ENCODE data around the gene SRSF2.
"Not testable (repeated sequence)": the region's sequence is repeated elsewhere in the genome, so short reads cannot be mapped to it uniquely, and the experiment has no call there.

The SRSF2 gene

DNA sequence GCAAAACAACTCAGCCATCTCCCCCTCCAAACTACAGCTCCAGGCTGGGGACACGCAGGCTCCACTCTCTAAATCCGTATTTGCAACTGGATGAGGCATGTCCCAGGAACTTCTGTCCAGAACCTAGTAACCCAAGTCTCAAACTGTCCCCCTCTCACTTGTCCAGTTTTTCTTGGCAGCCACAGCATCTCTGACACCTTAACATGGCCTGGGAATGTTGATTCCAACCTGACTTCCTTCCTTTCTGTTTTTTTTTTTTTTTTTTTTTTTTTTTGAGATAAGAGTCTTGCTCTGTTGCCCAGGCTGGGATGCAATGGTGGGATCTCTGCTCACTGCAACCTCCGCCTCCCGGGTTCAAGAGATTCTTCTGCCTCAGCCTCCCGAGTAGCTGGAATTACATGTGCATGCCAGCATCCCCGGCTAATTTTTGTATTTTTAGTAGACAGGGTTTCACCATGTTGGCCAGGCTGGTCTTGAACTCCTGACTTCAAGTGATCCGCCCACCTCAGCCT is 38.6 kb downstream of the SRSF2 start:
- DNase-seq, result not testable (repeated sequence)

DNA sequence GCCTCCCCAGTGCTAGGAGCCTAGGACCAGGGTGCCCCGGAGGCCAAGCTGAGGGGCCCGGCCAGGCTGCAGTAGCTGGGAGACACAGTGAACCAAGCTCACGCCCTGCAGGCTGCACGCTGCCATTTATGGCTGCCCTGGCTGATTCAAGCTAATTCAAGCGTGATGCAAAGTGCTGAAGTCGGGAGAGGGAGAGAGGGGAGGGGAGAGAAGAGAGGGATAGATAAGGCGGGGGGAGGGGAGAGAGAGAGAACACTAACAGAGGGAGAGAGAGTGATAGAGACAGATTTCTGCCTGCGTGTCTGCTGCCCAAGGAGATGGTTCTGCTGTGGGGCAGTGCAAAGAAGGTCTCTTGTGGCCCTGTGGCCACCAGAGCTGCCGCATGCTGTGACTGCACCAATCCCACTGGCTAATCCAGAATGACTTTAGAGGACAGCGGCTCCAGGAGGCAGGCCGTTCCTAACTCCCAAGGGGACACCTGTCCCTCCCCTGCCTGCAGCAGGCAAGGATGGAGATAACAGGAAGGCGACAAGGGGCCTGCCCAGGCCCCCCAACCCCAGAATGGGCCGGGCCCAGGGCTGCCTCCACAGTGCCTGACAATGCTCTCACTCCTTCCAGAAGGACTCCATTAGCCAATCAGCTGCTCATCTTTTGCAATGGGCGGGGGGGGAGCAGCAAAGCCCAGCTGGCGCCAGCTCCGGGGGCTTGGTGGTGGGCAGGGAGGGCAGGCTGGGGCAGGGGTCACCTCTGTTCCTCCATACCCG is 39.2 kb downstream of the SRSF2 start:
- DNase-seq, result no peak

DNA sequence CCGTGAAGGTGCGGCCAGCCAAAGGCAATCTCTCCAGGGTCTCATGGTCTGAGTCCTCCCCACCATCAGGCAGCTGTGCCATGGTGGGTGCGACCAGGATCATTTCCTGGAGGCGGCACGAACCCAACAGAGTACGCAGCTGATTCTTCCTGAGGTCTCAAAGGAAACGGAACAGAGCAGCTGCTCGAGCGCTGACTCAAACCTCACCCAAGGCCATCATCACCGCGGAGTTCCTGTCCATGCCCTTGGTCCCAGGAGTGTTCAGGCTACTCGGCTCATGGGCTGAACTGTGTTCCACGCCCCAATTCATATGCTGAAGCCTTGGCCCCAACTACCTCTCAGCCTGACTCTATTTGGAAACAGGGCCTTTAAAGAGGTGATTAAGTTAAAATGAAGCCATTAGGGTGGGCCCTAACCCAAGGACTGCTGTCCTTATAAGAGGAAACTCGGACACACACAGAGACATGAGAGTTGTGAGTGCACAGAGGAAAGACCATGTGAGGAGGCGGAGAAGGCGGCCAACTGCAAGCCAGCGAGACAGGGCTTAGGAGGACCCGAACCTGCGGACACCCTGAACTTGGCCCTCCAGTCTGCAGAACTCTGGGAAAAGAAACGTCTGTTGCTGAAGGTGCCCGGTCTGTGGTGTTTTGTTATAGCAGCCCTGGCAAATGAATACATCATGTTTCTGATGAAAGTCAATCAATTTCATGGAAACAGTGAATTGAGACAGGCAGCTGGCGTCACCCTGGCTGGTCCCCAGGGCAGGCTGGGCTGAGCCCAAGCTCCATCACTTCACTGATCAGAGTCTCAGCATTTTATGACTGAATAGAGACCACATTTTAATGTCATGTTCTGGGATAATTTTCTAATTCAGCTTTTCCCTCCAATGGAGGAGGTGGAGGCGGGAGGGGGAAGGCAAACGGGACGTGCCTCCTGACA is 40.1 kb downstream of the SRSF2 start:
- no peak for DNase-seq

DNA sequence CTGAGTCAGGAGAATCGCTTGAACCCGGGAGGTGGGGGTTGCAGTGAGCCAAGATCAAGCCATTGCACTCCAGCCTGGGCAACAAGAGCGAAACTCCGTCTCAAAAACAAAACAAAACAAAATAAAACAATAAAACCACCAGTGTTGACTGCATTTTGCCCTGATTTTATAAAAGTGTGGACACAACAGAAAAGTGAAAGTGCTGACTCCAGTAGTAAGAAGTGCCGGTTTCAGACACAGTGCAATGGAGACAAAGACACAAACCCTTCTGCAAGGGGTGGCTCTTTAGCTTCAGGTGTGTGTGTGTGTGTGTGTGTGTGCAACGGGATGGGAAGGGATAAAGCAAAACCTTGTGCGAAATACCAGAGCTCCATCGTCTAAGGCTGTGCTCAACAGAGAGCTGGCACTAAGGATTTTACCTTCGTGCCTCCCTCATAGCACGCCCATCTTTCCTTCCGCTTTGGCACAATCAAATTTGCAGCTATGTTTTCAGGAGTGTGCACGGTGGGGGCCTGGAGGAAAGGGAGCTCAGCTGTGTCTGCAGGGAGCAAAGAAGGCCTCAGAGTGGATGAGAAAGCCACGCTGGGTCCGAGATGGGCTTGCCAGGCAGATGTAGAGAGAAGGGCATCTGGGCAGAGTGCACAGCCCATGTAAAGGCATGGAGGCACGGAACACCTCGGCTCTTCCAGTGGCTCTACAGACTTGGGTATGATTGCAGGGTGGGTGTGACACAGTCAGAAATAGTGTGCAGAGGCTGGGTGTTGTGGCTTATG is 41.9 kb downstream of the SRSF2 start:
- no peak for DNase-seq

DNA sequence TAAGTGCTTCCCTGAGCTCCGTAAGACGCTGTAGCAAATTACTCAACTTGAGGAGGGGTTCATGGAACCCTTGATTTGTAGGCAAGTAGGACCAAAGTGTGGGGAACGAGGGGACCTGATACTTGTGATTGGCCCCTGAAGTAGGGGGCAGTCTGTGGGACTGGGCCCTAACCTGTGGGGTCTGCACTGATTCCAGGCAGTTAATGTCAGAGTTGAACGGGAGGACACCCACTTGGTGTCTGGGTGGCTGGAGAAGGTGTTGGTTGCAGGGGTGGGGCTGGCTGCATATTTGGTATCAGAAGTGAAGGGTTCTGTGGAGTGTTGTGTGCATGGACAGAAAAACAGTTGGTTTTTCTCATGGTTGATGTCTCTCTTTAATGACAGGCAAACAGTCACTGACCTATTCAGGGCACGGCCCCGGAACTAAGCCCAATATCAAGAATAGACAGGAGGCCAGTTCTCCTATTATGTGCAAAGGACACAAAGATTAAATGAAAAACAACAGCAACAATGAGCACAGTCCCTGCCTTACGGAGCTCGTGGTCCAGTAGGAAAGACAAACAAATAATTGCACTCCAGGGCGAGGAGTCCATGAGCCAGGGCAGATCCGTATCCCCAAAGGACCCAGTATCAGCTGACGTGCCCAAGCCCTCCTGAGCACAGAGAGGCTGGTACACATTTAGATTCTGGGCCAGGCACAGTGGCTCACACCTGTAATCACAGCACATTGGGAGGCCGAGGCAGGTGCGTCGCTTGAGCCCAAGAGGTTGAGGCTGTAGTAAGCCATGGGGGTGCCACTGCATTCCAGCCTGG is 45.5 kb downstream of the SRSF2 start:
- no peak for DNase-seq

DNA sequence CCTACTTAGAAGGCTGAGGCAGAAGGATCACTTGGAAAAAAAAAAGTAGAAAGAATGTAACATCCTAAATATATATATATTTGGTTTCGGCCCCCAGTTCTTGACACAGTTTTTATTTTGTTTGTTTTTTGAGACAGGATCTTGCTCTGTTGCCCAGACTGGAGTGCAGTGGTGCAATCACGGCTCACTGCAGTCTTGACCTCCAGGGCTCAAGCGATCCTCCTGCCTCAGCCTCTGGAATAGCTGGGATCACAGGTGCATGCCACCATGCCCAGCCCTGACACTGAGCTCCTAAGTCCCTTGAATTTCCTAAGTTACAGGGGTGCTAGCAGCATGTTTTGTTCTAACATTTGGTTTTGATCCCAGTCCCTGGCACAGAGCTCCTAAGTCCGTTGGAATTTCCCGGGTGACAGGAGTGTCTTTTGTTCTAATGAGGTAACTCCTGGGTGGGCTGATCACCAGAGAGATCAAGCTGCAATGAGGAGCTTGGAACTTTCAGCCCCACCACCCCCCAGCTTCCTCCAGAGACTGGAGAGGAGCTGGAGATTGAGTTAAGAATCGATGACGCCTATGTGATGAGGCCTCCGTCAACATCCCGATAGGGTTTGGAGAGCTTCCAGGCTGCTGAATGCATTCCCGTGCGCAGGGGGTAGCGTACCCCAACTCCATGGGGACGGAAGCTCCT is 46.4 kb downstream of the SRSF2 start:
- no peak for DNase-seq

DNA sequence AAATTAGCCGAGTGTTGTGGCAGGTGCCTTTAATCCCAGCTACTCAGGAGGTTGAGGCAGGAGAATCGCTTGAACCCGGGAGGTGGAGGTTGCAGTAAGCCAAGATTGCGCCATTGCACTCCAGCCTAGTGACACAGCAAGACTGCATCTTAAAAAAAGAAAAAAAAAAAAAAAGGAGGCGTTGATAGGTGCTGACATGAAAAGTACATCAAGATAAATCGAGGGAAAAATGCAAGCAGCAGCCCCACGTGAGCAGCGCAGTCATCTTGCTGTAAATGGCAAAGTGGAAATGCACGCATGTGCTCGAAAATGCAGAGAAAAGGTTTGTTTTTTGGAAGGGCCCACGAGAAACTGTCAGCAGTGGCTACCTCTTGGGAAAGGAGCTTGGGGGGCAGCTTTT is 47.3 kb downstream of the SRSF2 start:
- no peak for DNase-seq

DNA sequence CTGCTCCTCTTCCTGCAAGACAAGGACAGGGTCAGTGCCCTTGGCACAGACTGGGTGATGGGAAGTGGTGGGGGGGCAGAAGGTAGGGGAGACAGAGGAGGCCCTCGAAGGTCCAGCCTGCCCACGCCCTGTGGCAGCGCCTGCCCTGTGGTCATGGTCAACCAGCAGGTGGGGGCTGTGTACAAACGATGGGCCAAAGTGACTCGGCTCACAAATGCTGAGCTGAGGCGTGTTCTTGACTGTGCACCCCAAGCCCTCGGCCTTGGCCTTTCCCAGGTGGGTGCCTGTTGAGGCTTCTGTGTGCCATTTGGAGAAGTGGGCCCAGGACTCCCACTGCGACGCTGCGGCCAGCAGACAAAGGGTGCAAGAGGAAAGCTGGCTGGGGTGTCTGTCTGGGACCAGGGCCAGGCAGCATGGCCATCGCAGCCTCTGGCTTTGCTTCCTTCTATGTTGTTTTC is 48.9 kb downstream of the SRSF2 start:
- DNase-seq, result no peak

DNA sequence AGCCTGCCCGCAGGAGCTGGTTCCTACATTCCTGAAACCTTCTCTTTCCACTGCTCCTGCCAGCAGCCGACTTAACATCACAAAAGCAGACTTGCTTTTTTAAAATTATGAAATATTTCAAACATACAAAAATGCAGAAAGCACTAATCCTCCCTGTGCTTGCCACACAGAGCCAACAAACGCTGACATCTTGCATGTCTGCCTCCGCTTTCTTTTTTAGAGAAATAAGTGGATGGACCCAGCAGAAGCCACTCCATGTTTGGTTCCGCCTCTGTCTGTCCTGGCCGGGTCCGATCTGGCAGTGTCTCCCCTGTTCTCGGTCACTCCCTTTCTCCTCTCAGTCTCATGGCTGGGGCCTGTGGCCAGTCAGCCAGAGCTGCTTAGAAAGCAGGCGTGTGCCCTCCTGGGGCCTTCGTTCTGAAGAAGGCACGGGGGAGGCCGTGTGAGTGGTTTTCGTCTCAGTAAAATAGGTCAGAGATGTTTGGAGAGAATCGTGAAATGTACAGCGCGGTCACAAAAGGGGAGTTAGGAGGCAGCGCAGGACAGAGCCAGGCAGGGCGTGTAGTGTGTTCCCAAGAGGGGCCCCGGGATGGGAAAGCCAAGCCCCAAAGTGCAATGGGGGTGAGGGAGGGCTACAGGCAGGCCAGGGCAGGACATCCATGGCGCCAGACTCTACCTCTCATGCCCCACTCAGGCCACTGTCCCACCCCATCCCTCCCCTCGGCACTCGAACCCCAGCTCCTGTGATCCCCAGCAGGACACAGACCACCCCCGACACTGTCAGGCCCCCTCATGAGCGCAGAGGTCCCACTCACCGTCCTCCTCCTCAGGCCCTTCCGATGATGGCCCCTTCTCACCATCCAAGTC is 49.6 kb downstream of the SRSF2 start:
- no peak for DNase-seq

DNA sequence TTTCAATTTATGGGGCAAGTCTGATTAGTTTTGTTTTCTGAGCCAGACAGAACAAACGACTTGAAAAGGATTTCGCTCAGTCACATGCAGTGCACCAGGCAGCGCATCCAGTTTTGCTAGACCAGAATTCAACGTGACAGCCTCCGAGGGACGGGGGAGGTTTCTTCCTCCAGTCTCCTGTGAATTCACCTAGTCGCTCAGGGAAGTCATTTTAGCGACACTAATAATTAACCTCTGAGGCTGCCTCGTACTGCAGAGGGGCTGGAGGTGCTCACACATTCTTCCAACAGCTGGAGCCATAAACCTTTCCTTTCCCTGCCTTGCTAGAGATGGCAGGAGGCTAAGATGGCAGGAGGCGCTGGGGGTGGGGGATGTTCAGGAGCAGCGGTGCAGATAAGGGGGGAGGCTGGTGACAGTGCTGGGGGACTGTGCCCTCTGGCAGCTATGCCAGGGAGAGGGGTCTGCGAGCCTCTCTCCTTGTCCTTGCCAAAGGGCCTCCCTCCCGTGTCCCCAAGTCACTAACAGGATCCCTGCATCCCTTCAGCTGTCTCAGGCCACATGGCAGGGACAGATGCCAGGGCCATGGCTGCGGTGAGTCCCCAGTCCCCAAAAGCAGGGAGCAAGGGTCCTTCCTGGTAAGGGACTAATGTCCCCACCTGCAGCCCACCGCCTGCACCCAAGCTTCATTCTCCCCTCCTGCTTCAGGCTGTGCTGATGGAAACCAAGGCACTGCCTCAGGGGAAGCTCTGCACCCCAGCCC is 50.4 kb downstream of the SRSF2 start:
- DNase-seq, result no peak

DNA sequence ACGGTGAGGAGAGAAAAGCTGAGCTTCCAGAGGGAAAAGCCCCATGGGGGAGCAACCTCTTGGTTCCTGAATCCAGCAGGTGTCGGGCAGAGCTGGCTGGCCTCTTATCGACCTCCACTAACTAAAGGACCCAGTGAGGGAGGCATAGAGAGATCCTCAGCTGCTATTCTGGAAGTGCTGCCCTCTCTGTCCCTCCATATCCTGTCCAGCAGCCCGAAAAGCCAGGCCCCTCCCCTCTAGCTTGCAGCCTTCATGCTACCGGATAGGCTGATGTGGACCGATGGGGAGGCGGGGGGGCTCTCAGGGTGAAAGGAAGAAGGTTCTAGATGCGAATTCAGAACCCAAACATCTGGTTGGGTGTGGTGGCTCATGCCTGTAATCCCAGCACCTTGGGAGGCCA is 51.3 kb downstream of the SRSF2 start:
- DNase-seq, result no peak

DNA sequence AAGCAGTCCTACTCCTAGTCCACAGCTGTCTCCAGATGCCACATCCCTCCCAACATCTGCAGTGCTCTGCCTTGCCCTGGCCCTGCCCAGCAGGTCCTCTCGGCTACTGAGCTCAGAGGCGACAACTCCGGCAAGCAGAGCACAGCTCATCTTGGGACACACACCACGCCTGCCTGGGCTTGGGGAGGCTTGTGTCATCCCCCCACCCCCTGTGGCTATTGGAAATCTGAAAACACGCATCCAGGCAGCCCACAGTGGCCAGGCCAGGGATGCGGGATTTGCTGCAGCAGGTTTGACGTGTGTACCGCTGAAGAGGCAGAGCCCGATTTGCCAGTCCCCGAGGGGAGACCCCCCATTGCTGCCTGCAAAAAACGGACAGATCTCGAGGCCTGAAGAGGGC is 51.8 kb downstream of the SRSF2 start:
- DNase-seq, result no peak

DNA sequence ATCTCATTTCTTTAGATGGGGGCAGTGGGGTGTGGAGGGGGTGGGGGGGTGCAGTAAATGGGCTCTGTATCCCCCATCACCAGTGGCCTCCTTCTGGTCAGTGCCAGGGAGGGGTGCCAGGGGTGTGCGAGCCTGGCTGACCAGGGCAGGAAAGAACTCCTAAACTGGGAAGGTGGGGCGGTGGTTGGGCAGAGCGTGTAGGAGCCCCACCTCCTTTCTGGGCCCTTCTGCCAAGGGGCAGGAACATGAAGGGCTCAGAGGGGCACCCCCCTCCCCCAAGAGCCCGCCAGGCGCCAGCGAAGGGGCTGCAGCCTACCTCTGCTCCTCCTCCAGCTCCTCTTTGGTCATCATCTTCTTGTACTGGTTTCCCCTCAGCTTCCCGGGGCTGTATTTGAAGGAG is 52.4 kb downstream of the SRSF2 start:
- no peak for DNase-seq

Measured in stimulated activated CD8-positive, alpha-beta memory T cell treated with anti-CD3 and anti-CD28 coated beads, Interleukin-4, amount 100 ng/mL, for 48 hours (primary cell).